Activated T-cell treated with anti-CD3 and anti-CD28 coated beads for 24 hours (primary cell): ENCODE data around the gene TRIM75.
"Not testable (repeated sequence)": the region's sequence is repeated elsewhere in the genome, so short reads cannot be mapped to it uniquely, and the experiment has no call there.

ENCODE experiments used
- DNase-seq: peaks from one replicate; pipeline ENCODE4 v3.0.0-alpha.2; 2020; ENCODE audit warnings: low read depth

TRIM75 gene

DNA sequence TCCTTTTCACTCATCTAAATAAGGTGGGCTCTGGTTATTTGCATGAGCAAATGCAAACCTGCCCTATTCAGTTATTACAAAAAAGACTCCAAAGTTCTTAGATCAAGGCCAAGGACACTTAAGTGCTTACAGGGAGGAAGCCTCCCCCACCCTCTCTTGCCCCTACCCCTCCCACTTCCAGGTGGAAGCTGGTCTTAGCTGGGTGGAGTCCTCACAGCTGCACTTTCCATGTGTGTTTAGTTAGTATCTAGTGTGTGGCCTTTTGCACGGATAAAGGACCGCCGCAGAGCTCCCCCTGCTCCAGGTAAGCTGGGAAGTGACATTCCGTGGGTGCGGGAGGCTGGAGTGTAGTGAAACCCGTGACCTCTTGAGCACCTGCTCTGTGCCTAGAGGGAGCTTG, at the start of gene TRIM75:
Gene TRIM75, plus strand, starts transcription at position 222 of the 400 bp plus-strand sequence. CDS start 5,282 bp downstream, outside the sequence.
- no peak for DNase-seq

DNA sequence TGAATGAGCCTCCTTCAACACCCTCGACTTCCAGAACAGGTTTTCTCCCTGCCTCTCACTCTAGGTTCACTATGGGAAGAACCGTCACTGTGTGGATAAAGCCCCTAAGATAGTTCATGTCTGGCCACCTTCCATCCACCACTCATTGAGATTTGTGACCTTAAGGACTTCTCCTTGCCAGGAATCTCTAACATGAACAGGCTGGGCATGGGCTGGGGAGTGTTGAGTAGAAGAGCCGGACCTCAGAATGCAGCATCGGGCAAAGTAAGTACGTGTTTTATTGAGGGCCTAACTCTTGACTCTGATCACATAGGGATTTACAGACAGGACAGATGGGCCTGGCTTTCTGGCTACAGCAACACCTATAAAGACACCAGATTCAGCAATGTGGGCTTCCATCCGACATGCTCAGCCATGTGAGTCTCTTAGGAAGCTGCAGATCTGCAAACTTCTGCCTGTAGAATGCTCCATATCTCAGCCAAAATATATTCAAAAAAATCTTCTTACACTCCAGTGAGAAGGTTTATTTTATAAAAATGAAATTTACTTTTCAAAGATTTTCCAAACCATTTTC, 48.2 kb upstream of the TRIM75 start:
- no peak for DNase-seq

DNA sequence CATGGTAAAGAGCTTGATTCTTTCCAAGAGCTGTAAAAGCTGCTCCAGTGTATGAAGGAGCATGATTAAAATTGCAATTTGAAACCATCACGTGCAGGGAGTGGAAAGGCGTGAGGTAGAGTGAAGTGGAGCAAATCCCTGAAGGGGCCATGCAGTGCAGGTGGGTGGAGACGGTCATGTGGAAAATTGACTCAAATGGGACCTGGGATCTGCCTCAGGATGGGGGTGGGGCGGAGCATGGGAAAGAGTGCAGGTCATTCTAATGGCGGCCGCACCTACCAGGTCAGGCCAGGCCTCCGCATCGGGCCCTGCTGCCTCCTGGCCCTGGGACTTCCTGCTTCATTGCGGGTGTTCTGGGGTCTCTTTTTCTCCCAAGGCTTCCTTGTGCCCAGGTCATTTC, 47.2 kb upstream of the TRIM75 start:
- no peak for DNase-seq

DNA sequence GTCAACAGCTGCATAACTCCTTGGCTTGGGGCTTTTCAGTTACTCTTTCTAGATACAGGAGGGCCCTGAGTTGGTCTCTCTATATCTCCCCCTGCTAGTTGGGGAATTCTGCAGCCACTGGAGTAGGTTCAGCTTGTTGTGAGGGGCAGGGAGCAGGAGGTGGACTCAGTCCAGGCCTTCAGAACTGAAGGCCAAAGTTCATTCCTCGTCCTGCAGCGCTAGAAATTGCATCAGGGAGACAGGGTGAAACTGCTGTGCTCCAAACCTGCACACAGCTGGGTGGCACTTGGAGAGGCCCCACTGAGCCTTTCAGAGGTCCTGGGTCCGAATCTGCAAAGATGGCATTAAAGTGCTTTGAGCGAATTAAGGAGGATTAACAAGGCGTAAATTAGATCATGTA, 46.8 kb upstream of the TRIM75 start:
- DNase-seq: no peak

DNA sequence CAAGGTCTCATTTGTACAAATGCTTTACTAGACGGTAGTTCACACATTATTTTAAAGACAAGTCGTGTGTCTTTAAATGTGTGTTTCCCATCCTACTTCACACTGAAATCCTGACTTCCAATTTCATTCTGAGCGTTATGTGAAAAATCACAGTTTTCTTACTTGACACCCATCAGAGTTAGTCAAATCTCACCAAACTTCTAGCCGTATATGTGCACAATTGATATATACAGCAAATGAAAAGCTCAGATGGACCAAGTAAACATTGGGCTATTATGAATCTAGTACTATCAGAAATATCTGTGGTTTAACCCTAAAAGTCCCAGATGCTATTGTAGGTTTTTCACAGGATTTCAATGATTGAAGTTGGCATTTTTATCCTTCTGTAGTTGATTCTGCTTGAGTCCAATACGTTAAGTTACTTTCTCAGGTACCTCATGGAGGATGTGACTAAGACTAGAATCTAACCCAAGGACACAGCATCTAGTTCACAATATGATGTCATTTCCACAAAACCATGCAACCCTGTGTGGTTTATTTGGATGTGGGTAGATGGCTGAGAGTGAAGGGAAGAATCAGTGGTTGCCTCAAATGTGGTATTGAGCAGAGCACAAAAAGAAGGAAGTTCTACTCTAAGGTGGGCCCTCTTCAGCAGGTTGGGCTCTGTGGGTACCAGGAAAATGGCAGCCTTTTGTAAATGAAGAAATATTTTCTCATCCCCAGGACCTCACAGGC, 44.0 kb upstream of the TRIM75 start:
- DNase-seq: no peak

DNA sequence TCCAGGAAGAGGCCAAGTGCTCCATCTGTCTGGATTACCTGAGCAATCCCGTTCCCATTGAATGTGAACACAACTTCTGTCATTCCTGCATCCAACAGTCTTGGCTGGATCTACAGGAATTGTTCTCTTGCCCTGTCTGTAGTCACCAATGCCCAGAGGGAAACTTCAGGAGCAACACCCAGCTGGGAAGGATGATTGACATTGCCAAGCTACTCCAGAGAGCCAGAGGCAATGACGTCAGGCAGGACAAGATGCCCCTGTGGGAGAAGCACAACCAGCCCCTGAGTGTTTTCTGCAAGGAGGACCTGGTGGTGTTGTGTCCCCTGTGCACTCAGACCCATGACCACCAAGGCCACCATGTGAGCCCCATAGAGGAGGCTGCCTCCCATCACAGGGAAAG, 43.2 kb upstream of the TRIM75 start:
- DNase-seq: no peak

DNA sequence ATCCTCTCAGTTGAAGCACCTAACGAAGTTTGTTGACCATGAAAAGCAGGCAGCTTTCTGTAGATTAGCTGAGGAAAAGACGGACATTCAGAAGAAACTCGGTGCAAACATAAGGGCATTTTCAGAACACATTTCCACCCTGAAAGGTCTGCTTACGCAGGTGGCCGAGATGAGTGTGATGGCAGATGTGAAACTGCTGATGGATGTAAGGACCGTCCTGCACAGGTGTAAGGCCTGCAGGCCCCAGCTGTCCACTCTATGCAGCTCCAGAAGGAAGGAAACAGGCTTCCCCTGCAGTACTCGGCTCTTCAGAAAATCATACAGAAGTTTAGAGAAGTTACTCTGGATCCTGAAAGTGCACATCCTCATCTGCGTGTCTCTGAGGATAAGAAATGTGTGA, 42.7 kb upstream of the TRIM75 start:
- no peak for DNase-seq

DNA sequence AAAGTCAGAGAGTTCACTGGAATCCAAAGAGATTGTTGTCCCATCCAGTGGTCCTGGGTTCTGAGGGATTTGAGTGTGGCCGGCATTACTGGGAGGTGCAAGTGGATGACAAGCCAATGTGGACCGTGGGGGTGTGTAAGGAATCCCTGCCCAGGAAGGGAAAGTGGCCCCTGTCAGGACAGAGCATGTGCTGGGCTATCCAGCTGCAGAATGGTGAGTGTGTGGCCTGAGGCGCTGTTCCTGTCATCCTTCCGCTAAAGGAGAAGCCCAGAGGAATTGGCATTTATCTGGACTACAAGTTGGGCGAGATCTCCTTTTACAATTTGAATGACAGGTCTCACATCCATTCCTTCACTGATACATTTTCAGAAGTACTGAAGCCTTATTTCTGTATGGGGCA, 42.3 kb upstream of the TRIM75 start:
- no peak for DNase-seq

DNA sequence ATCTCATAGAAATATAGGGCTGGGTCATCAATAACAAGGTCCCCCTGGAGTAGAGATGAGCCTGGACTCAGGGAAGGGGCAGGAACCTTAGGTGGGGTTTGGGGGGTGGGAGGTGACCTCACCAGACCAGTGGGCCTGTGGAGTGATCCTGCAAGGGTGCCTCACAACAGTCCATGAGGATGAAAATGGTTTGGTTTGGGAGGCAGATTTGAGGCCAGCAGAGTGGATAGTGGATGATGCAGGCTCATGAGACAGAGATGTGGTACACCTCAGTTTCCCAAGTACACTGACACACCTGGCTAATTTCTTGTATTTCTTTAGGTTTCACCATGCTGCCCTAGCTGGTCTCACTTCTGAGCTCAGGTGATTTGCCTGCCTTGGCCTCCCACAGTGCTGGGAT, 40.0 kb upstream of the TRIM75 start:
- DNase-seq: no peak

DNA sequence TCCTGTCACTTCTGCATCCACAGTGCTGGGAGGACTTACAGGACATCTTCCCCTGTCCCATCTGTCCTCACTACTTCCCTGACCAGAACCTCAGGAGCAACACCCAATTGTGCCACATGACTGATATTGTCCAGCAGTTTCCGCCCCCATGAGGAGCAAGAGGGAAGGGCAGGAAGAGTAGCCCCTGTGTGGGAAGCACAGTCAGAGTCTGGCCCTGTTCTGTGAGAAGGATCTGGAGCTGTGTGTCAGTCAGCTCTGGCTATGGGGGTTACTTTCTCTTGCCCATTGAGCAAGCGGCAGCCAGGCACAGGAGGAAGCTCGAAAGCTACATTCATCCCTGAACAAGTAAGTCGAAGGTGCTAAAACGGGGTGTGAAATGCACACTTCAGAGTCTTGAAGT, 36.7 kb upstream of the TRIM75 start:
- DNase-seq: no peak

DNA sequence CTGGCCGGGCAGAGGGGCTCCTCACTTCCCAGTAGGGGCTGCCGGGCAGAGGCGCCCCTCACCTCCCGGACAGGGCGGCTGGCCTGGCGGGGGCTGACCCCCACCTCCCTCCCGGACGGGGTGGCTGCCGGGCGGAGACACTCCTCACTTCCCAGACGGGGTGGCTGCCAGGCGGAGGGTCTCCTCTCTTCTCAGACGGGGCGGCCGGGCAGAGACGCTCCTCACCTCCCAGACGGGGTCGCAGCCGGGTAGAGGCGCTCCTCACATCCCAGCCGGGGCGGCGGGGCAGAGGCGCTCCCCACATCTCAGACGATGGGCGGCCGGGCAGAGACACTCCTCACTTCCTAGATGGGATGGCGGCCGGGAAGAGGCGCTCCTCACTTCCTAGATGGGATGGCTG, 33.7 kb upstream of the TRIM75 start:
- DNase-seq: not testable (repeated sequence)

DNA sequence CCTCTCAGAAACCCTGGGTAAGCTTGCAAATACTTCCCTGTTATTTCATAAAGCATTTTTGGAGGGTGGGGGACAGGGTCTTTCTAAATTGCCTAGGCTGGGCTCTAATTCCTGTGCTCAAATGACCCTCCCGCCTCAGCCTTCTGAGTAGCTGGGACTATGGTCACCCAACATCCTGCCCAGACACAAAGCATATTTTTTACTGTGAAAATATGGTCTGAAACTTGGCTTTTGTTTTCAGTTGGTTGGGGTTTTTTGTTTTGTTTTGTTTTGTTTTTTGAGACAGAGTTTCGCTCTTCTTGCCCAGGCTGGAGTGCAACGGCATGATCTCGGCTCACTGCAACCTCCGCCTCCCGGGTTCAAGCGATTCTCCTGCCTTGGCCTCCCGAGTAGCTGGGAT, 27.9 kb upstream of the TRIM75 start:
- not testable (repeated sequence) for DNase-seq

DNA sequence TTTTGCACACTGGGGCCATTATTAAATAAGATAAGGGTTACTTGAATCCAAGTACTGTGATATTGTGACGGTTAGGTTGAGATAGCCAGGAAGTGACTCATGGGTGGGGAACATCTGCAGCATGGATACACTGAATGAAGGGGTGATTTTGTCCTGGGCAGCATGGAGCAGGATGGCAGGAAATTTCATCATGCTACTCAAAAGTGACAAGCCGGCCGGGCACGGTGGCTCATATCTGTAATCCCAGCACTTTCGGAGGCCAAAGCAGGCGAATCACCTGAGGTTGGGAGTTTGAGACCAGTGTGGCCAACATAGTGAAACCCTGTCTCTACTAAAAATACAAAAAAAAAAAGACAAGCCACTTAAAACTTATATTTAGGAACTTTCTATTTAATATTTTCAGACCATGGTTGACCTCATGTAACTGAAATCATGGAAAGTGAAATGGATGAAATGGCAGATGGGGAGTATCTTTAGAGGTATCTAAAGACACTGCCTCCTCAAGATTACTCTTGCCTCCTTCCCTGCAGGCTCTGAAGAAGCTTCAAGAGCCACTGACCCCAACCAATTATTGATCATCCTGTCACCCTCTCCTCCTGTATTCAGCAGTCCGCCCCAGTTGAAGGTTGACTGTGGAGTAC, 25.8 kb upstream of the TRIM75 start:
- no peak for DNase-seq

DNA sequence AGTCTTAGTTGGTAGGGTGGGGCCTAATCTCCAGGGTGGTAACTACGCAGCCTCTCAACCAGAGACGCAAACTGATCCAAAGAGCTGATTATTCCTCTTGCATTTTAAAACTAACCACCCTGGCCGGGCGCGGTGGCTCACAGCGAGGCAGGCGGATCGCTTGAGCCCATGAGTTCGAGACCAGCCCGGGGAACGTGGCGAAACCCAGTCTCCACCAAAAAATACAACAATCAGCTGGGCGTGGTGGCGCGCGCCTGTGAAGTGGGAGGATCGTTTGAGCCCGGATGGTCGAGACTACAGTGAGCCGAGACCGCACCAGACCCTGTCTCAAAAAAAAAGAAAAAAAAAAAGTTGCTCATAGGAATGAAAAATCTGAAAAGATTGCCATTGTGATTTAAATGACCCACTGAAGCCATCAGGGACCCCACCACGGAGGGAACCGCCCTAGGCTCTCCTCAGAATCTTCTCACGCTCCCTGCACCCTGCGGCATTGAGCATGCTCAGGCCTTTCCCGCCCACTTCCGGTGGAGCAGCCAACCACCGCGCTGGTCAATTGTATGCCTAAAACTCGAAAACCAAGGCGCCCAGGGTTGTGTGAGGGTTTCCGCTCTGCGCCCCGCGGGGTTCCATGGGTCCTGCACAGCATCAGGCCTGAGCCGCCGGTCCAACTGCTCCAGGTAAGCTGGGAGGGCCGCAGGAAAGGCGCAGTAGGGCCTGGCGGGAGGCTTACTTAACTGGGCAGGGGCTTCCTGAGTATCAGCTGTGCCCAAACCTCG, 22.0 kb upstream of the TRIM75 start, which contains the start of gene TRIM60:
Gene TRIM60, plus strand, starts transcription at position 564 of the 776 bp plus-strand sequence. CDS start 8,074 bp downstream, outside the sequence.
- DNase-seq: no peak

DNA sequence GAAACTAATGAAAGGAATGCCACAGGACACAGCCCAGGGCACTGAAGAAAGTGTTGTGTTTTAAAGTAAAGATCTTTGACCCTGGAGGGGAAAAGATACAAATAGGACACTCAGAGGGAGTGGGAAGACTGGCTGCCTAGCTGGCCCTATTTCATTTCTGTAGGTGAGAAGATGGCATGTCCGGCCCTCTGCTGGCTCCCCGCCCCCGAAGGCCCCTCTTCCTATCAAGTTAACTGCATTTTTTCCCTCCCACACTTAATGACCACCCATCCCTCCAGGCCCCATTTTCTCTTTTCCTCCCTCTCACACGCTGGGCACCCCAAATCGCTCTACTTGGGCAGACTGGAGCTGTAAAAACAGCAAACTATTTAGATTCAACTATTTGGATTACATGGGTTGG, 5.5 kb upstream of the TRIM75 start:
- no peak for DNase-seq

DNA sequence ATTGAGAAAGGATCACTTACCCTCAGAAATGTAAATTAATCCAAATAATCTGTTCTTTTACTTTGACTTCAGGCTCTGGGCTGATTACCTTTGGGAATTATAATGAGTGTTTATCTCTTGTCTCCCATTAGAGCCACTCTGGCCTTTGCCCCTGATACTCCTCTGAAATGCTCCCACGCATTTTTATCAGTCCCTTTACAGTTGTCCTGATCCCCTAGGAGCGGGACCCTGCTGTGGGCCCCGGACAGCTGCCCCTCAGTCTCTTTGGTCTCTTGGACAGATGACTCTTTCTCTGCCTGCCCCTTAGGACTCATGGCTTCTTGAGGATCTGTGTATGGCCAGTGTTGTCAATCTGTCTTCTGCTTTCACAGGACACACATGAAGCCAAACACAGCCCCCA, 1.0 kb upstream of the TRIM75 start:
- DNase-seq: no peak

DNA sequence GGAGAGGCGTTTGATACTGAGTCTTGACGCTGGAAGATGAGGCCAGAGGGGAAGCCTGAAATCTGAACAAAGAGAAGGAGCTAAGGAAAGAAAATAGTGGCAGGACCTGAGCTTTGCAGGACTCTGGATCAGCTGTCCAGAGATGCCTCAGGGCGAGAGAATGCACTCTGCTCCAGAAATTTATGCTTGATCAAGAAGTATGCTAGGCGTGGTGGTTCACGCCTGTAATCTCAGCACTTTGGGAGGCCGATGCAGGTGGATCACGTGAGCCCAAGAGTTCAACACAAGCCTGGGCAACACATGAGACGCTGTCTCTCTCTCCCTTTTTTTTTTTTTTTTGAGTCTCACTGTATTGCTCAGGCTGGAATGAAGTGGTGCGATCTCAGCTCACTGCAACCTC, 1.9 kb downstream of the TRIM75 start:
- no peak for DNase-seq

DNA sequence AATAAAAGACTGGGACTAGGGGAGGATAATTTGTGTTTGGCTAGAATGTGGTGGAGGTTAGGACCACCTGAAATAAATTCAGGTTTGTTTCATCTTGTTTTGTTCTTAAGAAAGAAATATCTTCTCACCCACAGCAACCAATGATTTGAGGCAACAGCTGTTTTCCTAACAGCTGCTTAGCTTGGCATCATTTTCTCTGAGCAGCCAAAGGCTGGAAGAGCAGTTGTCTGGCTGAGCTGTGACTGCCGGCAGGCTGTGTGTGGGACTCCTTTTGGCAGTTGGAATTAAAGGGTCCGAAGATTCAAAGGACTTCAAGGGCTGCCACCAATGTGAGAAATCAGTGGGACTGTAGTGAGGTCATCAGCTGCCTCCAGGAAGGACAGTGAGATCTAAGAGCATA, 5.0 kb downstream of the TRIM75 start:
- no peak for DNase-seq

DNA sequence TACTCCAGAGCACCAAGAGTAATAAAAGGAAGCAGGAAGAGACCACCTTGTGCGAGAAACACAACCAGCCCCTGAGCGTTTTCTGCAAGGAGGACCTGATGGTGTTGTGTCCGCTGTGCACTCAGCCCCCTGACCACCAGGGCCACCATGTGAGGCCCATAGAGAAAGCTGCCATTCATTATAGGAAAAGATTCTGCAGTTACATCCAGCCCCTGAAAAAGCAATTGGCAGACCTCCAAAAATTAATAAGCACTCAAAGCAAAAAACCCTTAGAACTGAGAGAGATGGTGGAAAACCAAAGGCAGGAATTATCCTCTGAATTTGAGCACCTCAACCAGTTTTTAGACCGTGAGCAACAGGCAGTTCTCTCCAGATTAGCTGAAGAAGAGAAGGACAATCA, 5.7 kb downstream of the TRIM75 start:
- no peak for DNase-seq

DNA sequence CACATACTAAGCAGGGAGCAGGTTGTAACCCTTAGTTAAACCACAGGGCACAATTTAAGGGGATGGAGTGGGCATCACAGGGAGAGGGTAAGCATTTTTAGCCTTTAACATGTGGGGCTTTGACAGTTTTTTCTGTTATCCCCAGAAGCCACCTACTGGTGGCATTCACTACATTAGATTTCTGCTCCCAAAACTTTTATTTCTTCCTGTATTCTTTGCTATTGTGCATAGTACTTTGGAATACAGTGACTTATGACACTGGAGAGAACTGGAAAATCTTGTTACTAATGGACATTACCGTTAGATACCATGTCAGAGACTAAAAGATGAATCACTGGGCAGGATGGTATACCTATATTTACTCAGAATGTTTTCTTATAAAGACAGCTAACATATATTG, 7.3 kb downstream of the TRIM75 start:
- DNase-seq: no peak

DNA sequence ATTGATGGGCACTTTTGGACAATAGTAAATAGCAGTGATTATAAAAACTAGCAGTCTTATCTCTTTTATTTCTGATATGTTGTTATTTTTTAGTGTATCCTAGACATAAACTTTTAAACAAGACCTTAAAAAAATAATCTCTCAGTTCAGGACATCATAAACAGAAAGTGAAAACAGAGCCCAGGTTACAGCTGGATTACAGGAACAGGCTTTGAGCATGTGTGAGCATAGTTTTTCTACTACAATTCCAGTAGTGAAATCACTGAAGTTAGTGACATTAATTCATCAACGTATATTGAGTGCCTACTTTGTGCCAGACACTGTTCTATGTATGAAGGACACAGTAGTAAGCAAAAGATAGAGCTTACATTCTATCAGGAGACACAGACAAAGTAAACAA, 16.9 kb downstream of the TRIM75 start:
- no peak for DNase-seq

DNA sequence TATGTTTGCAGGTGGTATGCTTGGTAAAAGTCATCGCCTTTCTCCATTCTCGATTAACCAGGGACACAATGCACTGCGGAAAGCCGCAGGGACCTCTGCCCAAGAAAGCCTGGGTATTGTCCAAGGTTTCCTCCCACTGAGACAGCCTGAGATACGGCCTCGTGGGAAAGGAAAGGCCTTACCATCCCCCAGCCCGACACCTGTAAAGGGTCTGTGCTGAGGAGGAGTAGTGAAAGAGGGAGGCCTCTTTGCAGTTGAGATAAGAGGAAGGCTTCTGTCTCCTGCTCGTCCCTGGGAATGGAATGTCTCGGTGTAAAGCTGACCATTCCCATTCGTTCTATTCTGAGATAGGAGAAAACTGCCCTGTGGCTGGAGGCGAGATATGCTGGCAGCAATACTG, 19.7 kb downstream of the TRIM75 start:
- DNase-seq: not testable (repeated sequence)
